A549 treated with DMSO at 1 μM for 4 hours (cell line): ENCODE measurements around the gene NHLH2. TPM values are rescaled to one million over a fixed set of nuclear protein-coding genes. Genes with fewer than 3 reads are reported as not detected.

Source experiments
- total RNA-seq: library from RNA; stranded (reverse); fragments of 200-300 nt; extraction: Qiagen RNA extraction; gene quantifications from 5 replicates; pipeline ENCODE4 v1.2.3, GENCODE V29; 2022; ENCODE audit warnings: low read depth

NHLH2 gene
- total RNA-seq, result 0.03 TPM in 1 of 5 replicates, not detected in the others

GRCh38 chr1:115840605-115841460 lies at the start of gene NHLH2:
Gene NHLH2 (minus strand): TSS chr1:115841126. CDS start chr1:115838372, 2,754 bp downstream.

Other genes with a start within 250 kb of the NHLH2 start
- gene VANGL1, start 199.2 kb downstream of the NHLH2 start, total RNA-seq, result 18.5 to 25.6 TPM (median 22.7 TPM) in 5 replicates
- not detected in 5 replicates for gene CASQ2, start 72.4 kb downstream of the NHLH2 start, total RNA-seq
- gene SLC22A15, start 135.4 kb upstream of the NHLH2 start, total RNA-seq, result 0.50 to 1.1 TPM (median 0.52 TPM) in 5 replicates